Neural cell (in vitro differentiated cells): ENCODE measurements around the gene NEDD4L. TPM values are rescaled to one million over a fixed set of nuclear protein-coding genes. Genes with fewer than 3 reads are reported as not detected.
A peak's percentile ranks its signal among the peaks of the same experiment; 100 is the strongest.

ENCODE experiments used
- H2AFZ ChIP-seq: fragments of 200-600, 300-800 bp; sonication (generic), shearing (Covaris generic); 2 replicates; pipeline ENCODE4 v1.6.0; 2014; ENCODE audit warnings: low read depth, mild to moderate bottlenecking, antibody characterized with exemption, low read length, moderate library complexity
- H3F3A ChIP-seq: fragments of 200-600 bp; shearing (Covaris generic); 2 replicates; pipeline ENCODE4 v1.6.1; 2016; ENCODE audit warnings: mild to moderate bottlenecking, moderate library complexity, mixed read lengths, antibody characterized with exemption, low read length; ENCODE audit not compliant: insufficient read depth, poor library complexity, severe bottlenecking
- H3K27ac ChIP-seq: fragments of 200-600, 300-800 bp; sonication (generic), shearing (Covaris generic); 2 replicates; pipeline ENCODE4 v1.5.1; 2014; ENCODE audit warnings: mild to moderate bottlenecking, low read length, moderate library complexity
- H3K27me3 ChIP-seq: fragments of 300-800, 200-600 bp; sonication (generic), shearing (Covaris generic); 2 replicates; pipeline ENCODE4 v1.6.0; 2014; ENCODE audit warnings: mild to moderate bottlenecking, low read depth, low read length, moderate library complexity; ENCODE audit not compliant: insufficient read depth
- H3K36me3 ChIP-seq: fragments of 300-800, 200-600 bp; sonication (generic), shearing (Covaris generic); 2 replicates; pipeline ENCODE4 v1.5.1; 2014; ENCODE audit warnings: mild to moderate bottlenecking, antibody characterized with exemption, low read length, moderate library complexity; ENCODE audit not compliant: insufficient read depth
- H3K4me2 ChIP-seq: fragments of 300-800, 200-600 bp; sonication (generic), shearing (Covaris generic); 2 replicates; pipeline ENCODE4 v1.6.0; 2014; ENCODE audit warnings: mild to moderate bottlenecking, low read length
- H3K4me3 ChIP-seq: fragments of 300-800, 200-600 bp; sonication (generic), shearing (Covaris generic); 2 replicates; pipeline ENCODE4 v1.5.1; 2014; ENCODE audit warnings: mild to moderate bottlenecking, low read length, moderate library complexity
- H3K79me2 ChIP-seq: fragments of 200-600 bp; shearing (Covaris generic); replicated peaks from 2 replicates; pipeline ENCODE4 v1.6.0; 2014; ENCODE audit warnings: mild to moderate bottlenecking, low read length, moderate library complexity; ENCODE audit not compliant: insufficient read depth
- H3K9ac ChIP-seq: fragments of 300-800, 200-600 bp; sonication (generic), shearing (Covaris generic); 2 replicates; pipeline ENCODE4 v1.6.1; 2016; ENCODE audit warnings: mild to moderate bottlenecking, low read length, mixed read lengths
- H3K9me2 ChIP-seq: fragments of 200-600 bp; shearing (Covaris generic); 2 replicates; pipeline ENCODE4 v1.6.1; 2016; ENCODE audit warnings: mild to moderate bottlenecking, low read length, mixed read lengths; ENCODE audit not compliant: insufficient read depth
- H3K9me3 ChIP-seq: fragments of 200-600, 300-800 bp; sonication (generic), shearing (Covaris generic); 2 replicates; pipeline ENCODE4 v1.6.1; 2016; ENCODE audit warnings: mild to moderate bottlenecking, mixed run types, low read length, moderate library complexity, mixed read lengths
- H4K20me1 ChIP-seq: fragments of 200-600 bp; shearing (Covaris generic); 2 replicates; pipeline ENCODE4 v1.6.1; 2016; ENCODE audit warnings: mild to moderate bottlenecking, mixed run types; ENCODE audit not compliant: insufficient read depth
- EP300 ChIP-seq: fragments of 450-650 bp; conservative IDR thresholded peaks from 2 replicates; pipeline ENCODE4 v1.6.1; 2014; ENCODE audit warnings: antibody characterized with exemption, mild to moderate bottlenecking, moderate library complexity; ENCODE audit not compliant: poor library complexity, severe bottlenecking
- POLR2AphosphoS5 ChIP-seq: IDR thresholded peaks from 2 replicates; pipeline ENCODE4 v1.6.1; 2012
- RAD21 ChIP-seq: fragments of 450-650 bp; conservative IDR thresholded peaks from 2 replicates; pipeline ENCODE4 v1.6.1; 2014; ENCODE audit warnings: antibody characterized with exemption, mild to moderate bottlenecking, moderate library complexity
- REST ChIP-seq: IDR thresholded peaks from 2 replicates; pipeline ENCODE4 v1.6.1; 2012; ENCODE audit warnings: borderline replicate concordance
- SMC3 ChIP-seq: fragments of 450-650 bp; conservative IDR thresholded peaks from 2 replicates; pipeline ENCODE4 v1.6.1; 2014; ENCODE audit warnings: antibody characterized with exemption, mild to moderate bottlenecking, moderate library complexity; ENCODE audit not compliant: poor library complexity
- TAF1 ChIP-seq: IDR thresholded peaks from 2 replicates; pipeline ENCODE4 v1.6.1; 2012; ENCODE audit warnings: low read depth
- polyA plus RNA-seq: library from polyadenylated mRNA; depleted of rRNA; stranded (reverse); fragments of >200 nt; gene quantifications from 2 replicates; pipeline ENCODE4 v1.2.3, GENCODE V29; 2014
- TF ChIP-seq, protein P1 (sequence below): fragments of 450-650 bp; IDR thresholded peaks from 2 replicates; pipeline ENCODE4 v1.5.1; 2014; ENCODE audit warnings: antibody characterized with exemption, mild to moderate bottlenecking, moderate library complexity; ENCODE audit not compliant: poor library complexity, severe bottlenecking

Gene NEDD4L
- polyA plus RNA-seq, 1 donor from 2014 or later, result 97.9 TPM

DNA sequence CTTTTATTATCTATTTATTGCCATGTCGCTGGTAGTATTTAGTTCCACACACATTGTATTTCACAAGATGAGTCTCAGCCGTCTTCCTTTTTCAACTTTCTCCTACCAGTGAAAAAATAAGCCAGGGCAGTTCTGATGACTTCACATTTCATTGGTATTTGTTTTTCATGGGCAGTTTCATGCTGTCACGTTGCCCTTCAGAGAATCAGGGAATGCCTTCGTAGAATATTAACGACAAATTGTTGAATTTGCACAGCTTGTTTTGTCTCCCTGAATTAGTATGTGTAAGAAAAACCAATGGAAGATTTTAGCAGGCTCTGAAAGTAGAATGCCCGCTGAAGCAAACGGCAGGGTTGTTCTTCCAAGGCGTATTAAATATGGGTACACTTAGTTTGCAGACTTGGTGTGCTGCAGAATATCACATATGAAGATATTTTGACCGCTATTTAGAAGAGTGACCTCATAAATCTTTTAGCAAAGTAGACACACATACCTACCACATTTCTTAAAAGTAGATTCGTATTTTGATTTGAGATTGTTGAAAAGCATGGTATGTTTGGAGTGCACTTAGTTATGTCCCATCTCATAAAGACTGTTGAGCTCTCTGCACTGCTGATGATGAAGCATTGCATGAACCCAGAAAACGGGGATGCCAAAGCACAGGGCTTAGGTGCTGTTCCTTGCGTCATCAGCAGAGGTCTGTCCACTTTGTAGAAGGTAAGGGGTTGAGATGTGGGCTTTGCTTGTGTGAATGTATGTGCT, 2.9 kb downstream of the NEDD4L start:
- H3K4me2 ChIP-seq, result peak overlapping the region; percentile 80
- H3K9ac ChIP-seq, result peak overlapping the region; percentile 97
- peak overlapping the region; percentile 97 for H3K4me3 ChIP-seq

GRCh38 chr18:58047556-58047882, 3.5 kb downstream of the NEDD4L start:
- no peaks in the 10 kb centered on the region for H3K9me3 ChIP-seq
- no peaks in the 10 kb centered on the region for H3F3A ChIP-seq
- peak overlapping the region; percentile 80 for H3K4me2 ChIP-seq
- peaks cover 11% of the 10 kb centered on the region for H4K20me1 ChIP-seq
- H3K36me3 ChIP-seq, result no peaks in the 10 kb centered on the region
- H3K27me3 ChIP-seq, result no peaks in the 10 kb centered on the region
- H3K27ac ChIP-seq, result peak overlapping the region; percentile 99
- no peaks in the 10 kb centered on the region for H3K9me2 ChIP-seq
- peak overlapping the region; percentile 97 for H3K9ac ChIP-seq
- TF ChIP-seq POLR2AphosphoS5 (no peak), REST (no peak), RAD21 (no peak)
- peak overlapping the region; percentile 97 for H3K4me3 ChIP-seq
- H2AFZ ChIP-seq, result no peak overlapping the region
- peaks cover 73% of the 10 kb centered on the region for H3K79me2 ChIP-seq

More for the DNA sequence above, 2.9 kb downstream of the NEDD4L start:
- H3F3A ChIP-seq, result no peaks in the 10 kb centered on the region
- H3K9me2 ChIP-seq, result no peaks in the 10 kb centered on the region
- H3K9me3 ChIP-seq, result no peaks in the 10 kb centered on the region
- no peak overlapping the region for H2AFZ ChIP-seq
- no peaks in the 10 kb centered on the region for H3K36me3 ChIP-seq
- peak overlapping the region; percentile 99 for H3K27ac ChIP-seq
- peaks cover 67% of the 10 kb centered on the region for H3K79me2 ChIP-seq
- no peak for TF ChIP-seq EP300
- TF ChIP-seq, protein P1, sequence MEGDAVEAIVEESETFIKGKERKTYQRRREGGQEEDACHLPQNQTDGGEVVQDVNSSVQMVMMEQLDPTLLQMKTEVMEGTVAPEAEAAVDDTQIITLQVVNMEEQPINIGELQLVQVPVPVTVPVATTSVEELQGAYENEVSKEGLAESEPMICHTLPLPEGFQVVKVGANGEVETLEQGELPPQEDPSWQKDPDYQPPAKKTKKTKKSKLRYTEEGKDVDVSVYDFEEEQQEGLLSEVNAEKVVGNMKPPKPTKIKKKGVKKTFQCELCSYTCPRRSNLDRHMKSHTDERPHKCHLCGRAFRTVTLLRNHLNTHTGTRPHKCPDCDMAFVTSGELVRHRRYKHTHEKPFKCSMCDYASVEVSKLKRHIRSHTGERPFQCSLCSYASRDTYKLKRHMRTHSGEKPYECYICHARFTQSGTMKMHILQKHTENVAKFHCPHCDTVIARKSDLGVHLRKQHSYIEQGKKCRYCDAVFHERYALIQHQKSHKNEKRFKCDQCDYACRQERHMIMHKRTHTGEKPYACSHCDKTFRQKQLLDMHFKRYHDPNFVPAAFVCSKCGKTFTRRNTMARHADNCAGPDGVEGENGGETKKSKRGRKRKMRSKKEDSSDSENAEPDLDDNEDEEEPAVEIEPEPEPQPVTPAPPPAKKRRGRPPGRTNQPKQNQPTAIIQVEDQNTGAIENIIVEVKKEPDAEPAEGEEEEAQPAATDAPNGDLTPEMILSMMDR, result peak; percentile 61
- no peak for TF ChIP-seq REST
- TF ChIP-seq RAD21, result peak; percentile 63
- peak; percentile 25 for TF ChIP-seq POLR2AphosphoS5
- TF ChIP-seq SMC3, result peak; percentile 67
- no peak for TF ChIP-seq TAF1
- no peaks in the 10 kb centered on the region for H3K27me3 ChIP-seq
- H4K20me1 ChIP-seq, result peaks cover 6% of the 10 kb centered on the region
